HG03354 (cell line): Measurements from ENCODE around the gene STRA6.

Source experiments
- ATAC-seq: cut with Tn5 transposase; IDR thresholded peaks from one replicate; pipeline ENCODE4 v1.9.1; 2021; ENCODE audit warnings: mild to moderate bottlenecking; ENCODE audit not compliant: unreplicated experiment, poor library complexity, severe bottlenecking

The STRA6 gene

GRCh38 chr15:74185710-74186348 lies 16.8 kb downstream of the STRA6 start:
- no peak for ATAC-seq

- no peak for ATAC-seq
These were observed 17.9 kb downstream of the STRA6 start for GRCh38 chr15:74184582-74185091.

GRCh38 chr15:74182131-74182530 lies 20.5 kb downstream of the STRA6 start:
- ATAC-seq = no peak

- no peak for ATAC-seq
These were observed 21.5 kb downstream of the STRA6 start for GRCh38 chr15:74180881-74181602.

- ATAC-seq = no peak
These were observed 22.4 kb downstream of the STRA6 start for GRCh38 chr15:74179983-74180880.

- no peak for ATAC-seq
These were observed 23.3 kb downstream of the STRA6 start for GRCh38 chr15:74179101-74179841.

GRCh38 chr15:74178326-74179100 lies 24.1 kb downstream of the STRA6 start:
- ATAC-seq = no peak

GRCh38 chr15:74176262-74177214 lies 26.0 kb downstream of the STRA6 start:
- ATAC-seq = no peak

- no peak for ATAC-seq
These were observed 27.1 kb downstream of the STRA6 start for GRCh38 chr15:74175271-74176191.

GRCh38 chr15:74174958-74175253 lies 27.7 kb downstream of the STRA6 start:
- ATAC-seq = no peak

- no peak for ATAC-seq
These were observed 28.2 kb downstream of the STRA6 start for GRCh38 chr15:74174219-74174957.

GRCh38 chr15:74173380-74174218 lies 29.0 kb downstream of the STRA6 start, which contains the start of gene ISLR:
ISLR (plus strand) TSS chr15:74173710; CDS start chr15:74174859, 1,149 bp downstream.
- ATAC-seq = no peak

- ATAC-seq = no peak
These were observed 29.7 kb downstream of the STRA6 start for GRCh38 chr15:74172701-74173379.

GRCh38 chr15:74171965-74172541 lies 30.5 kb downstream of the STRA6 start:
- ATAC-seq = no peak
